NCI-H2227 (cell line): ENCODE measurements around the gene SULT1C4.
"Not testable (repeated sequence)": the region's sequence is repeated elsewhere in the genome, so short reads cannot be mapped to it uniquely, and the experiment has no call there.

ENCODE experiments used
- DNase-seq: peaks from one replicate; lab custom pipeline; 2025; ENCODE audit not compliant: unreplicated experiment; lab: John Stamatoyannopoulos, UW

The SULT1C4 gene

GRCh38 chr2:108412995-108413710, 35.4 kb downstream of the SULT1C4 start:
- no peak for DNase-seq

DNA sequence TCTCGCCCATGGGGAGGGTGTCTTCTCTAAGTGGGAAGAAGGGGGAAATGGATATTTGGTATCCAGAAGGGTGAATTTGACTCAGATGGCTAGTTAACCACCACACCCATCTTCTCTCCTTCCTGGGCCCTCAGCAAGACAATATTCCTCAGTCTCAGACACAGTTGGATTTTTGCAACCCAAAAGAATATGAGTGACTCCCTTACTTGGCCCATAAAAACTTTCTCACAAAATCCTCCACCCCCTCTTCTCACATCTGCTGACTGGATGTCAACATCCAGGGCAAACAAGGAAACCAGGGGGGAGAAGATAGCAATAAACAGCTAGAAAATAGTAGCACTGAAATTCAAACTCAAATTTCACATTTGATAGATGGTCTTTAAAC, 35.9 kb downstream of the SULT1C4 start:
- DNase-seq = no peak

- no peak for DNase-seq
Observed at GRCh38 chr2:108414256-108414876, 36.6 kb downstream of the SULT1C4 start.

DNA sequence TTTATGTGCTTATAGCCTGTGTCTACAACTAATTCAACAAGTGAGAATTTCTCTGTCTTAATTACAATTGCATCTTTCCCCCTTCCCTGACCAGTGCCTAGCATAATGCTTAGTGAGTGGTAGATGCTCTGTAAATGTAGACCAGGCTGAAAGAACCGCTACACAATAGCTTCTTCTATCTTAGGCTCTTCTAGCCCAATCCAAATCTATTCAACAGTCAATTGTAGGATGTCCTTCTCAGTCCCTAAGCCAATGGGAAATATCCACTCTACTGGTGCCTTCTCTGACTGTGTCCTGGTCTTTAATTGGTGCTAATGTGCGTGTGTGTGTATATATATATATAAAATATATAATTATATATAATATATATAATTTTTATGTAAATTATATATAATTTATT, 37.2 kb downstream of the SULT1C4 start:
- no peak for DNase-seq

GRCh38 chr2:108417254-108417653, 39.5 kb downstream of the SULT1C4 start:
- no peak for DNase-seq

DNA sequence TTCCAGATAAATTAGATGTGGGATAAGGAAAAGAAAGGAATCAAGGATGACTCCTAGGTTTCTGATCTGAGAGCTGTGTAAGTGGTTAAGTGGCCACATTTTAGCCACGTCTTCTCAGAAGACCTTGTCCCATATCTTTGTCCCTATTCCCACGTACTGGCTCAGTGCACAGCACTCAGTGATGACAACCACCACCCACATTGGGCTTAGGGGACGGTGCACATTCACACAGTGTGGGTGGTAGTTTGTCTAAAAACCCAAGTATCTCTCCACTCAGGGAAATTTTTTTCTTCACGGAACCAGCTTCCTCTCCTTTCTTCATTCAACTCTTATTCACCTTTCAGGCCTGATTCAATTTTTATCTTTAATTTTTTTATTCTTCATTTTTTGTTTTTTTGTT, 40.7 kb downstream of the SULT1C4 start:
- no peak for DNase-seq

- no peak for DNase-seq
Observed at GRCh38 chr2:108423067-108423466, 45.3 kb downstream of the SULT1C4 start.

- no peak for DNase-seq
Observed at GRCh38 chr2:108423502-108424251, 45.9 kb downstream of the SULT1C4 start.

- no peak for DNase-seq
Observed at GRCh38 chr2:108428286-108429009, 50.7 kb downstream of the SULT1C4 start.

DNA sequence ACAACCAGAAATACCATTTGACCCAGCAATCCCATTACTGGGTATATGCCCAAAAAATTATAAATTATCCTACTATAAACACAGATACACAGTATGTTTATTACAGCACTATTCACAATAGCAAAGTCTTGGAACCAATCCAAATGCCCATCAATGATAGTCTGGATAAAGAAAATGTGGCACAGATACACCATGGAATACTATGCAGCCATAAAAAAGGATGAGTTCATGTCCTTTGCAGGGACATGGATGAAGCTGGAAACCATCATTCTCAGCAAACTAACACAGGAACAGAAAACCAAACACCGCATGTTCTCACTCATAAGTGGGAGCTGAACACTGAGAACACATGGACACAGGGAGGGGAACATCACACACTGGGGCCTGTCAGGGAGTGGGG, 57.8 kb downstream of the SULT1C4 start:
- DNase-seq = not testable (repeated sequence)

- DNase-seq = no peak
Observed at GRCh38 chr2:108436976-108437375, 59.2 kb downstream of the SULT1C4 start.
